ENCODE results near the gene ACER1.

DNA sequence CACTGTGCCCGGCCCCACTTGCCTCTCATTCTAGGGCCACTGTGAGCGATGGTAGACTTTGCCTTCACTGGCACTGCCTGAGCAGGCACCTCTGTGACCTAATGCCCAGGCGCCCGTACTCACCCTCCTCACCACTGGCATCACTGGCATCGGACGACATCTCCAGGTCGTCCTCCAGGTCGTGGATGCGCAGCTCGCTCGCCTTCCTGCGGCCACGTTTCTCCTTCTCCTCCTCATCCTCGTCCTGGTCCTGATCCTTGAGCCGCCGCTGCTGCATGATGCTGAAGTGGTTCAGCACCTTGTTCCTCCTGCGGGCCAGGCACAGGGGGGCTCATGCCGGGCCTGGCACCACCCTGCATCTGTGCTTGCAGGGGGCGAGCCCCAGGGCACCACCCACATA, 49.8 kb upstream of the ACER1 start:
- TF ChIP-seq, protein P1, sequence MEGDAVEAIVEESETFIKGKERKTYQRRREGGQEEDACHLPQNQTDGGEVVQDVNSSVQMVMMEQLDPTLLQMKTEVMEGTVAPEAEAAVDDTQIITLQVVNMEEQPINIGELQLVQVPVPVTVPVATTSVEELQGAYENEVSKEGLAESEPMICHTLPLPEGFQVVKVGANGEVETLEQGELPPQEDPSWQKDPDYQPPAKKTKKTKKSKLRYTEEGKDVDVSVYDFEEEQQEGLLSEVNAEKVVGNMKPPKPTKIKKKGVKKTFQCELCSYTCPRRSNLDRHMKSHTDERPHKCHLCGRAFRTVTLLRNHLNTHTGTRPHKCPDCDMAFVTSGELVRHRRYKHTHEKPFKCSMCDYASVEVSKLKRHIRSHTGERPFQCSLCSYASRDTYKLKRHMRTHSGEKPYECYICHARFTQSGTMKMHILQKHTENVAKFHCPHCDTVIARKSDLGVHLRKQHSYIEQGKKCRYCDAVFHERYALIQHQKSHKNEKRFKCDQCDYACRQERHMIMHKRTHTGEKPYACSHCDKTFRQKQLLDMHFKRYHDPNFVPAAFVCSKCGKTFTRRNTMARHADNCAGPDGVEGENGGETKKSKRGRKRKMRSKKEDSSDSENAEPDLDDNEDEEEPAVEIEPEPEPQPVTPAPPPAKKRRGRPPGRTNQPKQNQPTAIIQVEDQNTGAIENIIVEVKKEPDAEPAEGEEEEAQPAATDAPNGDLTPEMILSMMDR (IDR thresholded peaks at IDR 0.05; ENCODE audit: low read depth, low read length, missing input control), result no peak
- TF ChIP-seq RXRA (IDR thresholded peaks at IDR 0.05) (no peak), YY1 (IDR thresholded peaks at IDR 0.05) (no peak), RAD21 (IDR thresholded peaks at IDR 0.05) (no peak)
- TF ChIP-seq, protein P2, sequence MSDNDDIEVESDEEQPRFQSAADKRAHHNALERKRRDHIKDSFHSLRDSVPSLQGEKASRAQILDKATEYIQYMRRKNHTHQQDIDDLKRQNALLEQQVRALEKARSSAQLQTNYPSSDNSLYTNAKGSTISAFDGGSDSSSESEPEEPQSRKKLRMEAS (IDR thresholded peaks at IDR 0.05), result no peak

Measured in liver (tissue), 3 donors.